Loucy (cell line): ENCODE results near the gene IGHMBP2.

Source experiments
- H2AFZ ChIP-seq: fragments of 200-600 bp; sonication (generic); 2 replicates; pipeline ENCODE4 v1.6.0; 2016; ENCODE audit warnings: antibody characterized with exemption, mild to moderate bottlenecking, low read length, moderate library complexity
- H3F3A ChIP-seq: fragments of 200-600 bp; 2 replicates; pipeline ENCODE4 v1.6.0; 2016; ENCODE audit warnings: antibody characterized with exemption, low read depth, mild to moderate bottlenecking
- H3K27me3 ChIP-seq: fragments of 200-600 bp; sonication (generic); 2 replicates; pipeline ENCODE4 v1.6.1; 2014; ENCODE audit warnings: low read length, mild to moderate bottlenecking; ENCODE audit not compliant: insufficient read depth, poor library complexity, severe bottlenecking
- H3K36me3 ChIP-seq: fragments of 200-600 bp; sonication (generic); 2 replicates; pipeline ENCODE4 v1.6.1; 2016; ENCODE audit warnings: low read length; ENCODE audit not compliant: insufficient read depth
- H3K4me1 ChIP-seq: fragments of 200-600 bp; sonication (generic); 2 replicates; pipeline ENCODE4 v1.5.1; 2014; ENCODE audit warnings: low read length, mild to moderate bottlenecking; ENCODE audit not compliant: insufficient read depth, poor library complexity, severe bottlenecking
- H3K4me2 ChIP-seq: fragments of 200-600 bp; sonication (generic); 2 replicates; pipeline ENCODE4 v1.6.0; 2014; ENCODE audit warnings: antibody characterized with exemption, low read length, low read depth, mild to moderate bottlenecking; ENCODE audit not compliant: poor library complexity, severe bottlenecking
- H3K4me3 ChIP-seq: fragments of 200-600 bp; sonication (generic); 2 replicates; pipeline ENCODE4 v1.5.1; 2014; ENCODE audit warnings: low read length, mild to moderate bottlenecking, mixed read lengths; ENCODE audit not compliant: poor library complexity, severe bottlenecking
- H3K79me2 ChIP-seq: fragments of 200-600 bp; sonication (generic); 2 replicates; pipeline ENCODE4 v1.6.1; 2014; ENCODE audit warnings: low read length; ENCODE audit not compliant: insufficient read depth
- H3K9ac ChIP-seq: fragments of 200-600 bp; sonication (generic); 2 replicates; pipeline ENCODE4 v1.6.0; 2014; ENCODE audit warnings: mild to moderate bottlenecking, low read depth, low read length, moderate library complexity; ENCODE audit not compliant: poor library complexity, severe bottlenecking
- H3K9me2 ChIP-seq: fragments of 200-600 bp; sonication (generic); replicated peaks from 2 replicates; pipeline ENCODE4 v1.6.1; 2016; ENCODE audit warnings: low read depth, low read length, mixed read lengths
- H3K9me3 ChIP-seq: fragments of 200-600 bp; sonication (generic); 2 replicates; pipeline ENCODE4 v1.6.1; 2014; ENCODE audit warnings: mild to moderate bottlenecking, antibody characterized with exemption, low read length, low read depth; ENCODE audit not compliant: insufficient read depth
- H4K20me1 ChIP-seq: fragments of 200-600 bp; sonication (generic); 2 replicates; pipeline ENCODE4 v1.6.0; 2014; ENCODE audit warnings: antibody characterized with exemption, low read length, mild to moderate bottlenecking; ENCODE audit not compliant: insufficient read depth, poor library complexity, severe bottlenecking
- CTCF ChIP-seq: fragments of 200-600 bp; sonication (generic); conservative IDR thresholded peaks from 2 replicates; pipeline ENCODE4 v1.5.1; 2014; ENCODE audit warnings: mild to moderate bottlenecking, antibody characterized with exemption, low read length
- EZH2phosphoT487 ChIP-seq: fragments of 200-600 bp; IDR thresholded peaks from 2 replicates; pipeline ENCODE4 v1.6.1; 2018; ENCODE audit warnings: antibody characterized with exemption, mild to moderate bottlenecking, moderate library complexity, borderline replicate concordance

Gene IGHMBP2

GRCh38 chr11:68982134-68982533 is 78.4 kb downstream of the IGHMBP2 start:
- Histone ChIP-seq H3K27me3 (no peaks in the 10 kb centered on the region), H3K4me1 (no peaks in the 10 kb centered on the region), H3K4me3 (no peak overlapping the region), H3K9ac (no peak overlapping the region), H2AFZ (no peak overlapping the region), H3K36me3 (no peaks in the 10 kb centered on the region), H3K4me2 (no peak overlapping the region), H4K20me1 (no peaks in the 10 kb centered on the region), H3K9me2 (no peaks in the 10 kb centered on the region), H3K9me3 (0 out of 2 replicates have a peak, but pooled peaks cover 4% of the 10 kb centered on the region), H3K79me2 (no peaks in the 10 kb centered on the region), H3F3A (no peaks in the 10 kb centered on the region)
- TF ChIP-seq CTCF = no peak
- TF ChIP-seq EZH2phosphoT487 = no peak

- no peaks in the 10 kb centered on the region for H3K79me2 ChIP-seq
- H3K4me1 ChIP-seq = no peaks in the 10 kb centered on the region
- no peaks in the 10 kb centered on the region for H3F3A ChIP-seq
- no peaks in the 10 kb centered on the region for H3K27me3 ChIP-seq
- no peak overlapping the region for H3K9ac ChIP-seq
- H3K9me3 ChIP-seq = 0 out of 2 replicates have a peak, but pooled peaks cover 4% of the 10 kb centered on the region
- no peaks in the 10 kb centered on the region for H3K36me3 ChIP-seq
- H3K9me2 ChIP-seq = no peaks in the 10 kb centered on the region
- no peak for TF ChIP-seq CTCF
- H3K4me2 ChIP-seq = no peak overlapping the region
- H2AFZ ChIP-seq = no peak overlapping the region
- H3K4me3 ChIP-seq = no peak overlapping the region
- H4K20me1 ChIP-seq = no peaks in the 10 kb centered on the region
Observed at GRCh38 chr11:68983801-68984200, 80.1 kb downstream of the IGHMBP2 start.

- no peaks in the 10 kb centered on the region for H3K36me3 ChIP-seq
- no peak for TF ChIP-seq EZH2phosphoT487
- no peak for TF ChIP-seq CTCF
- H3F3A ChIP-seq = no peaks in the 10 kb centered on the region
- no peak overlapping the region for H2AFZ ChIP-seq
- H3K4me2 ChIP-seq = no peak overlapping the region
- no peaks in the 10 kb centered on the region for H3K4me1 ChIP-seq
- H4K20me1 ChIP-seq = no peaks in the 10 kb centered on the region
- 0 out of 2 replicates have a peak, but pooled peaks cover 4% of the 10 kb centered on the region for H3K9me3 ChIP-seq
- H3K27me3 ChIP-seq = no peaks in the 10 kb centered on the region
- H3K9ac ChIP-seq = no peak overlapping the region
- no peak overlapping the region for H3K4me3 ChIP-seq
- no peaks in the 10 kb centered on the region for H3K9me2 ChIP-seq
- H3K79me2 ChIP-seq = no peaks in the 10 kb centered on the region
Observed at GRCh38 chr11:68987211-68987610, 83.5 kb downstream of the IGHMBP2 start.
